ENCODE data around the gene INCA1. TPM values are rescaled to one million over a fixed set of nuclear protein-coding genes. Genes with fewer than 3 reads are reported as not detected.

The INCA1 gene
- total RNA-seq, 1 experiment from 2014 or later: 1.3 TPM

DNA sequence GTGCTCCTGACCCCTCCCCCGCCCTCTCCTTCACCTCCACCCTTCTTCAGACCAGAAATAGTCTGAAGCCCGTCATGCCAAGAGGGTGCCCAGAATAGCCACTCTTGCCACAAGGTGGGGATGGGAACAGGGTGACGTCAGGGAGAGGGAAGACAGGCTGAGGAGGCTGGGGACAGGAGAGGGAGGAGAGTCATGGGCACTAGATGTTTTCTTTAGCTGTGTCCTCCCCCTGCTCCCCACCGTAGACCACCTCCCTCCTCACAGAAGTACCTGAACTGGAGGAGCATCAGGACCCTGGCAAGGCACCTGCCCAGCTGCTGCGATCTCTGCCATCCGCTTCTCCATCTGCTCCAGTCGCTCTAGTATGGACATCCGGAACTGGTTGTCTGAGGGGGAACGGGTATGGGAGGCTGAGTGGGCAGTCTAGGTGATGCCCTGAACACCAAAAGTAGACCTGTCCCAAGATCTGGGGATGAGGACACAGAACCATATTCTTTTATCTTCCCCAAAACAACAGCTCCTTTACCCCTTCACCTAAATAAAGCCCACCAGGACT, 23.1 kb downstream of the INCA1 start:
- H3K56ac ChIP-seq (ENCODE audit: insufficient read length, low read depth, low read length): no peak overlapping the region
- H3K9me3 Mint-ChIP-seq: no peaks in the 10 kb centered on the region
- no peak overlapping the region for H2AFZ ChIP-seq (ENCODE audit: low read length)
- no peak for TF ChIP-seq CTCF (conservative IDR thresholded peaks at IDR 0.05)
- no peak overlapping the region for H2BK20ac ChIP-seq (ENCODE audit: low read depth, low read length, poor library complexity, severe bottlenecking)
- peaks cover 62% of the 10 kb centered on the region for H3K27me3 Mint-ChIP-seq (ENCODE audit: low read depth)
- H3K27ac Mint-ChIP-seq: no peak overlapping the region
- no peak overlapping the region for H3K9ac ChIP-seq (ENCODE audit: extremely low read depth, insufficient read length, low read length)
- peaks cover 10% of the 10 kb centered on the region; the same call in 1 of the 2 replicates for H3K4me1 ChIP-seq (ENCODE audit: insufficient read depth, low read length)
- no peaks in the 10 kb centered on the region for H4K20me1 ChIP-seq (ENCODE audit: control insufficient read depth, insufficient read depth, insufficient read length)
- no peak overlapping the region for H3K14ac ChIP-seq (ENCODE audit: insufficient read depth, low read length)
- H3K4ac ChIP-seq (ENCODE audit: low read depth, low read length): no peak overlapping the region
- H4K5ac ChIP-seq (ENCODE audit: insufficient read length, low read depth, low read length): no peak overlapping the region
- H3K79me1 ChIP-seq (ENCODE audit: insufficient read depth, low read depth, low read length, poor library complexity, severe bottlenecking): no peaks in the 10 kb centered on the region
- no peak overlapping the region for H4K91ac ChIP-seq (ENCODE audit: insufficient read length, low read depth, low read length)
- no peak overlapping the region for H3K23ac ChIP-seq (ENCODE audit: insufficient read length, low read depth, low read length)
- H3K4me3 Mint-ChIP-seq: peak overlapping the region in 1 of 2 experiments; percentile 2; a peak in 1 of 5 replicates
- no peak for DNase-seq
- H2BK12ac ChIP-seq (ENCODE audit: insufficient read length, low read depth, low read length): no peak overlapping the region
- H3K79me2 ChIP-seq (ENCODE audit: insufficient read depth, low read length): peaks cover 2% of the 10 kb centered on the region; the same call in 1 of the 2 replicates
- H3K4me1 Mint-ChIP-seq: peaks cover 25% of the 10 kb centered on the region in 2 experiments
- no peak overlapping the region for H4K8ac ChIP-seq (replicated peaks; ENCODE audit: insufficient read length, low read depth, low read length)
- no peak overlapping the region for H2AK5ac ChIP-seq (ENCODE audit: insufficient read length, low read length)
- no peak overlapping the region for H3K4me2 ChIP-seq (ENCODE audit: insufficient read depth, insufficient read length, low read length)
- no peak overlapping the region for H3K27ac ChIP-seq (ENCODE audit: insufficient read length, low read depth, low read length)
- H3K27me3 ChIP-seq (ENCODE audit: insufficient read depth, low read length): peaks cover 23% of the 10 kb centered on the region; the same call in 1 of the 2 replicates
- H3K36me3 Mint-ChIP-seq (ENCODE audit: insufficient read depth in 1 of 3, low read depth in 3 of 3): peaks cover 15 to 46% (median 22%) of the 10 kb centered on the region in 3 experiments
- no peak overlapping the region for H2BK120ac ChIP-seq (ENCODE audit: low read depth, low read length, poor library complexity, severe bottlenecking)
- H3T11ph ChIP-seq (ENCODE audit: low read length): no peak overlapping the region
- no peak overlapping the region for H2BK15ac ChIP-seq (ENCODE audit: low read depth, low read length)
- H3K23me2 ChIP-seq (ENCODE audit: insufficient read length, low read depth, low read length, poor library complexity, severe bottlenecking): peaks cover 3% of the 10 kb centered on the region
- no peak overlapping the region for H3K18ac ChIP-seq (ENCODE audit: insufficient read length, low read depth, low read length)
- no peaks in the 10 kb centered on the region for H3K9me3 ChIP-seq (ENCODE audit: control insufficient read depth, low read depth, low read length)
- no CpG with 5 or more reads among the region's 9 CpGs for WGBS (ENCODE audit: extremely low coverage, insufficient read length, low lambda C conversion rate)
- no peak overlapping the region for H2BK5ac ChIP-seq (ENCODE audit: insufficient read length, low read length)

All from H9 (cell line).